Glutamatergic neuron (in vitro differentiated cells): Measurements from ENCODE around the gene KIAA1217. TPM values are rescaled to one million over a fixed set of nuclear protein-coding genes. Genes with fewer than 3 reads are reported as not detected.

ENCODE experiments used
- DNase-seq: peaks from one replicate; pipeline ENCODE4 v3.0.0; 2022
- H3K27ac Mint-ChIP-seq: one replicate; pipeline ENCODE4 v1.8.0; 2020; ENCODE audit warnings: mild to moderate bottlenecking, mixed read lengths, inconsistent platforms; ENCODE audit not compliant: unreplicated experiment
- H3K27me3 Mint-ChIP-seq: one replicate; pipeline ENCODE4 v1.8.0; 2020; ENCODE audit warnings: mild to moderate bottlenecking, moderate library complexity, mixed read lengths, inconsistent platforms; ENCODE audit not compliant: unreplicated experiment
- H3K36me3 Mint-ChIP-seq: one replicate; pipeline ENCODE4 v1.8.0; 2020; ENCODE audit warnings: mild to moderate bottlenecking, mixed read lengths, inconsistent platforms; ENCODE audit not compliant: unreplicated experiment
- H3K4me1 Mint-ChIP-seq: one replicate; pipeline ENCODE4 v1.8.0; 2020; ENCODE audit warnings: mild to moderate bottlenecking, low read depth, mixed read lengths, inconsistent platforms; ENCODE audit not compliant: unreplicated experiment
- H3K4me3 Mint-ChIP-seq: one replicate; pipeline ENCODE4 v1.8.0; 2020; ENCODE audit warnings: mild to moderate bottlenecking, mixed read lengths, inconsistent platforms; ENCODE audit not compliant: unreplicated experiment
- H3K9me3 Mint-ChIP-seq: one replicate; pipeline ENCODE4 v1.8.0; 2020; ENCODE audit warnings: mild to moderate bottlenecking, moderate library complexity, mixed read lengths, inconsistent platforms; ENCODE audit not compliant: unreplicated experiment
- total RNA-seq: library from RNA; stranded (reverse); fragmentation: NEBNext Ultra II Directional; extraction: Animal tissue kit (Norgen Biotek cat#: 25700); gene quantifications from one replicate; pipeline ENCODE4 v1.2.1, GENCODE V29; 2021; ENCODE audit not compliant: unreplicated experiment
- TF ChIP-seq, protein P1 (sequence below): fragments of 200-600 bp; sonication (generic); IDR thresholded peaks from one replicate; pipeline ENCODE4 v1.5.0; 2021; ENCODE audit not compliant: partially characterized antibody, unreplicated experiment

The KIAA1217 gene
- total RNA-seq, 1 donor from 2014 or later = 4.4 TPM

DNA sequence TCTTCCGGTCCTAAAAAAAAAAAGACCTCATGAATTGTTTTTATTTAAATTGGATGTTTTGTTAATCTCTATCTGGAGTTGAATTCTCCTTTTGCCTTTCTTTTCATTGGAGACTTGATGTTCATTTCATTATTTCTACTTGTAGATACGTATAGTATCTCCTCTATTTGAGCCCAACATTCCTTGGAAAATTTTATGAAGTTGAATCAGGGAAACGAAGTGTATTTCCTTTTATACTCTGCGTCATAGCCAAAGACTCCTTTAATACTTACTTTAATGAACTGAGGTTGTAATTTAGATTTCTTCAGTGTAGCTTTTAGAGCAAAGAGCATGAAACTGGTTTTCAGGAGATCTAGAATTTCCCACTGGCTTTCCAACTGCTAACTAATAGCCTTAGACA lies 132.4 kb downstream of the KIAA1217 start:
- H3K36me3 Mint-ChIP-seq = no peaks in the 10 kb centered on the region
- TF ChIP-seq, protein P1, sequence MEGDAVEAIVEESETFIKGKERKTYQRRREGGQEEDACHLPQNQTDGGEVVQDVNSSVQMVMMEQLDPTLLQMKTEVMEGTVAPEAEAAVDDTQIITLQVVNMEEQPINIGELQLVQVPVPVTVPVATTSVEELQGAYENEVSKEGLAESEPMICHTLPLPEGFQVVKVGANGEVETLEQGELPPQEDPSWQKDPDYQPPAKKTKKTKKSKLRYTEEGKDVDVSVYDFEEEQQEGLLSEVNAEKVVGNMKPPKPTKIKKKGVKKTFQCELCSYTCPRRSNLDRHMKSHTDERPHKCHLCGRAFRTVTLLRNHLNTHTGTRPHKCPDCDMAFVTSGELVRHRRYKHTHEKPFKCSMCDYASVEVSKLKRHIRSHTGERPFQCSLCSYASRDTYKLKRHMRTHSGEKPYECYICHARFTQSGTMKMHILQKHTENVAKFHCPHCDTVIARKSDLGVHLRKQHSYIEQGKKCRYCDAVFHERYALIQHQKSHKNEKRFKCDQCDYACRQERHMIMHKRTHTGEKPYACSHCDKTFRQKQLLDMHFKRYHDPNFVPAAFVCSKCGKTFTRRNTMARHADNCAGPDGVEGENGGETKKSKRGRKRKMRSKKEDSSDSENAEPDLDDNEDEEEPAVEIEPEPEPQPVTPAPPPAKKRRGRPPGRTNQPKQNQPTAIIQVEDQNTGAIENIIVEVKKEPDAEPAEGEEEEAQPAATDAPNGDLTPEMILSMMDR = no peak
- H3K27me3 Mint-ChIP-seq = no peaks in the 10 kb centered on the region

DNA sequence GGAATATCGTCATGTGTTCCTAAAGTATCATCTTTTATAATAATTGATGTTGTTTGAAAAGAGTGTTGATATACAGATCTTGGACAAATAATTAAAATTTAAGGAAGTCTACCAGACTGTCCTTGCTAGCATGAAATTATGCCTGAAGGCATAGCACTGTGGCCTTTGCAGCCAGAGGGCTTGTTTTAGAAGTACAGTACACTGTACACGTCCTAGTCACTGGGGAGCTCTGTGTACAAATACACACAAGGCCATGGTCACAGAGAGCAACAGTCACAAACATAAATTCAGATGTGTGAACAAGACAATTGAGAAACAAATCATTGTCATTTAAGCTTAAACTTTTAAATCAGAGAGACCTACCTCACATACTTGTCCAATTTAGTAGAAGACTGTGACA lies 133.0 kb downstream of the KIAA1217 start:
- Mint-ChIP-seq H3K4me3 (no peak overlapping the region), H3K9me3 (no peaks in the 10 kb centered on the region), H3K4me1 (peaks cover 6% of the 10 kb centered on the region), H3K27me3 (no peaks in the 10 kb centered on the region), H3K27ac (no peak overlapping the region), H3K36me3 (no peaks in the 10 kb centered on the region)
- TF ChIP-seq, protein P1 = no peak
- DNase-seq = no peak

More for the DNA sequence above, 132.4 kb downstream of the KIAA1217 start:
- Mint-ChIP-seq H3K9me3 (no peaks in the 10 kb centered on the region), H3K4me1 (peaks cover 6% of the 10 kb centered on the region), H3K4me3 (no peak overlapping the region), H3K27ac (no peak overlapping the region)
- DNase-seq = no peak

DNA sequence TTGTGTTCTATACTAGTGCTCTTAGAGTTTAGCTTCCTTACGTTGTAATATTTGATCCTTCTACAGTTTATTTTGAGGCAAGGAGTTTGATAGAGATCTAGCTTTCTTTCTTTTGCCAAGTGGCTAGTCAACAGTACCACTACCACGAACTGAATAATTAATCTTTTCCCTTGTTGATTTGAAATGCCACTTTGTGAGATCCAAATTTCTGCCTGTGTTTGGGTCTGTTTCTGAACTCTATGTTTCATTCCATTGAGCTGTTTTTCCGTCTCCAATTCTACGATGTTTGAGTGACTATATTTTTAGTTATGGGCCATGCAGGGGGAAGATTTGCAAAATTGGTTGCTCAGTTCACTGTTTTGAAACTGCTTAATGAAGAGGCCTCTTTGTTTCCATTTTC lies 134.7 kb downstream of the KIAA1217 start:
- H3K27ac Mint-ChIP-seq = no peak overlapping the region
- no peak for DNase-seq
- TF ChIP-seq, protein P1 = no peak
- no peaks in the 10 kb centered on the region for H3K9me3 Mint-ChIP-seq
- no peak overlapping the region for H3K4me3 Mint-ChIP-seq
- H3K36me3 Mint-ChIP-seq = no peaks in the 10 kb centered on the region
- no peaks in the 10 kb centered on the region for H3K27me3 Mint-ChIP-seq
- H3K4me1 Mint-ChIP-seq = peaks cover 6% of the 10 kb centered on the region

DNA sequence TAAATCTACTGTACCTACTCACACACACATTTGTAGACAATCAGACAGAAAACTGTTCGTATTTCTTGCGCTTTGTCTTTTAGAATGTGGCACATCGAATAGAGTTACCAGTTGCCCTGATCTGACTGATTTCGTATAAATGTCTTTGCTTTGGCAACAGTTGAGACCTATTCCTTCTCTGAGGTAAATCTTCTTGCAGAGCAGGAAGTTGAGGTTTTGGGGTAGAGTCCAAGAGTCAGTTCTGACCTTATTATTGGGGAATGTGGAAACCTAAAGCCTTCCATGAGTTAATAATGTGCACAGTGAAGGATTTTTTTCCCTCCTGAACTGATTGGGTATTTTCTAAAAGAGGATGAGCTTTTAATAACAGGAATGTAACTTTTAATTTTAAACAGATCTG lies 135.3 kb downstream of the KIAA1217 start:
- Mint-ChIP-seq H3K36me3 (no peaks in the 10 kb centered on the region), H3K4me1 (peaks cover 6% of the 10 kb centered on the region), H3K4me3 (no peak overlapping the region), H3K27ac (no peak overlapping the region), H3K27me3 (no peaks in the 10 kb centered on the region), H3K9me3 (no peaks in the 10 kb centered on the region)
- TF ChIP-seq, protein P1 = no peak
- DNase-seq = no peak

DNA sequence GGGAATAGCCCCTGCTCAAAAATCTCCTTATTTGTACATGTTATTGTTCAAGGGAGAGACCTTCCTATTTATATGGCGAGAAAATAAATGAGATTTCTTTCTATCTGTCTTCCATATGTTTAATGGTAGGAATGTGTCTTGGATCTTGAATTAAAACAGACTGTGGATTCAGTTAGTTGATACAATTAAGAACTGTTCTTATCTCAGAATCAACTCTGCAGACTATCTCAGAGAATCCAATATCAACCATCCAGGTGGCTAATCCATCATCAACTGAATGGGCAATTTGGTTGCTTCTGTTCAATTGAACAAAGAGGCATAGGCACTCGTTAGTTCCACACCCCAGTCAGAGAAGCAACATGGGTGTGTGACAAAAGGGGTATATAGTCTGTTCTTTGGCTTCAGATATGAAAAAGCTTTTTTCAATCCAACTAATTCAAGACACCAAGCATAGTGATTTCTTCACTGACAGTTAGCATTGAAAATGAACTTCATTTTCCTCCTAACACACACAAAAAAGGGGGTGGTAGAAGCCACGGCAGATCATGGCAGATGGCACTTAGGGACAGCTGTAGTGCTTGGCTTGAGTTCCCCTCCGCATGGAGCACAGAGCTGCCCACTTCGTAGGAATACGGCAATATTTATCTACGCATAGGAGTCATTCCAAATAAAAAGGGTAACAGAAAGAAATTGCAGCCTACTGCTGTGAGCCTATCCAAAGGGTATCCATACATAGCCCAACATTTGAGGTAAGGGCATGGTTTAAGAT lies 135.9 kb downstream of the KIAA1217 start:
- H3K27me3 Mint-ChIP-seq = no peaks in the 10 kb centered on the region
- peak overlapping the region; percentile 48 for H3K27ac Mint-ChIP-seq
- H3K4me3 Mint-ChIP-seq = no peak overlapping the region
- TF ChIP-seq, protein P1 = no peak
- no peak for DNase-seq
- H3K9me3 Mint-ChIP-seq = no peaks in the 10 kb centered on the region
- H3K4me1 Mint-ChIP-seq = peaks cover 6% of the 10 kb centered on the region
- no peaks in the 10 kb centered on the region for H3K36me3 Mint-ChIP-seq
